GM23338 (cell line): ENCODE results near the gene CACNA2D3. TPM values are rescaled to one million over a fixed set of nuclear protein-coding genes. Genes with fewer than 3 reads are reported as not detected.
A peak's percentile ranks its signal among the peaks of the same experiment; 100 is the strongest.

ENCODE experiments used
- ATAC-seq: fragments of 200-7000 bp; cut with Tn5 transposase; 3 replicates; pipeline ENCODE4 v1.9.1; 2020
- DNase-seq: peaks from one replicate; pipeline ENCODE4 v3.0.0-alpha.2; 2015; ENCODE audit warnings: low spot score
- H2AFZ ChIP-seq: fragments of 200-600 bp; sonication (generic); 2 replicates; pipeline ENCODE4 v1.8.0; 2016; ENCODE audit warnings: antibody characterized with exemption, mild to moderate bottlenecking, moderate library complexity
- H3F3A ChIP-seq: fragments of 200-600 bp; sonication (generic); replicated peaks from 2 replicates; pipeline ENCODE4 v1.8.0; 2017; ENCODE audit warnings: antibody characterized with exemption, mixed run types, low read depth
- H3K27ac ChIP-seq: fragments of 200-600 bp; sonication (generic); 2 replicates; pipeline ENCODE4 v1.6.1; 2016; ENCODE audit warnings: low read depth
- H3K27me3 ChIP-seq: fragments of 200-600 bp; sonication (generic); 2 replicates; pipeline ENCODE4 v1.8.0; 2016; ENCODE audit warnings: mild to moderate bottlenecking, mixed run types, moderate library complexity; ENCODE audit not compliant: insufficient read depth
- H3K36me3 ChIP-seq: fragments of 200-600 bp; sonication (generic); 2 replicates; pipeline ENCODE4 v1.8.0; 2016; ENCODE audit warnings: mild to moderate bottlenecking; ENCODE audit not compliant: insufficient read depth
- H3K4me1 ChIP-seq: fragments of 200-600 bp; sonication (generic); 2 replicates; pipeline ENCODE4 v1.8.0; 2016; ENCODE audit warnings: mild to moderate bottlenecking, moderate library complexity; ENCODE audit not compliant: insufficient read depth
- H3K4me2 ChIP-seq: fragments of 200-600 bp; sonication (generic); 2 replicates; pipeline ENCODE4 v1.7.1; 2017; ENCODE audit warnings: mixed run types
- H3K4me3 ChIP-seq: fragments of 200-600 bp; sonication (generic); 2 replicates; pipeline ENCODE4 v1.6.1; 2016; ENCODE audit warnings: mixed run types
- H3K79me2 ChIP-seq: fragments of 200-600 bp; sonication (generic); replicated peaks from 2 replicates; pipeline ENCODE4 v1.8.0; 2017; ENCODE audit warnings: mild to moderate bottlenecking; ENCODE audit not compliant: insufficient read depth
- H3K9me2 ChIP-seq: fragments of 200-600 bp; sonication (generic); 2 replicates; pipeline ENCODE4 v1.8.0; 2017; ENCODE audit not compliant: insufficient read depth
- H4K20me1 ChIP-seq: fragments of 200-600 bp; sonication (generic); replicated peaks from 2 replicates; pipeline ENCODE4 v1.8.0; 2017; ENCODE audit warnings: mild to moderate bottlenecking; ENCODE audit not compliant: insufficient read depth
- H3K27ac Mint-ChIP-seq: 2 replicates; pipeline ENCODE4 v1.8.0; 2020; ENCODE audit warnings: inconsistent platforms, mild to moderate bottlenecking, moderate library complexity, mixed read lengths
- H3K27me3 Mint-ChIP-seq: 3 replicates; pipeline ENCODE4 v1.8.0; 2022; ENCODE audit warnings: low read depth, mild to moderate bottlenecking, moderate library complexity, mixed read lengths, inconsistent platforms; ENCODE audit not compliant: insufficient read depth, poor library complexity
- H3K36me3 Mint-ChIP-seq: 3 replicates; pipeline ENCODE4 v1.8.0; 2021; ENCODE audit warnings: low read depth, mild to moderate bottlenecking, inconsistent platforms, moderate library complexity, mixed read lengths
- H3K4me1 Mint-ChIP-seq: 3 replicates; pipeline ENCODE4 v1.8.0; 2020; ENCODE audit warnings: mild to moderate bottlenecking, inconsistent platforms, mixed read lengths
- H3K4me3 Mint-ChIP-seq: 3 replicates; pipeline ENCODE4 v1.8.0; 2021; ENCODE audit warnings: moderate library complexity, mild to moderate bottlenecking, inconsistent platforms, mixed read lengths
- H3K9me3 Mint-ChIP-seq: 3 replicates; pipeline ENCODE4 v1.8.0; 2020; ENCODE audit warnings: moderate library complexity, mild to moderate bottlenecking, inconsistent platforms, mixed read lengths
- CREB1 ChIP-seq: fragments of 250-450 bp; sonication (Bioruptor Pico); IDR thresholded peaks from 2 replicates; pipeline ENCODE4 v1.5.0; 2020; ENCODE audit warnings: low read depth, mild to moderate bottlenecking, moderate library complexity
- EZH2 ChIP-seq: fragments of 200-600 bp; sonication (generic); IDR thresholded peaks from one replicate; pipeline ENCODE4 v1.8.0; 2017; ENCODE audit warnings: antibody characterized with exemption, mild to moderate bottlenecking, low read depth; ENCODE audit not compliant: unreplicated experiment
- EZH2phosphoT487 ChIP-seq: fragments of 200-600 bp; sonication (generic); IDR thresholded peaks from one replicate; pipeline ENCODE4 v1.8.1; 2018; ENCODE audit warnings: antibody characterized with exemption; ENCODE audit not compliant: unreplicated experiment
- POLR2AphosphoS5 ChIP-seq: IDR thresholded peaks from 2 replicates; pipeline ENCODE4 v1.6.1; 2016; ENCODE audit warnings: antibody characterized with exemption, low read depth
- STAT1 ChIP-seq: IDR thresholded peaks from one replicate; pipeline ENCODE4 v1.6.1; 2016; ENCODE audit warnings: antibody characterized with exemption; ENCODE audit not compliant: unreplicated experiment
- ZNF114 ChIP-seq: fragments of 250-450 bp; sonication (Bioruptor Pico); IDR thresholded peaks from 2 replicates; pipeline ENCODE4 v1.5.0; 2020; ENCODE audit warnings: mild to moderate bottlenecking, moderate library complexity
- ZNF331 ChIP-seq: fragments of 250-450 bp; sonication (Bioruptor Pico); IDR thresholded peaks from 2 replicates; pipeline ENCODE4 v1.5.0; 2020; ENCODE audit warnings: low read depth, mild to moderate bottlenecking, moderate library complexity
- polyA plus RNA-seq: library from polyadenylated mRNA; unstranded; fragments of >200 nt; fragmentation: Nextera tagmentation; extraction: Ambion mirVana; gene quantifications from 2 replicates; pipeline ENCODE4 v1.2.1, GENCODE V29; 2016
- total RNA-seq: library from RNA; depleted of rRNA; stranded (reverse); fragments of >200 nt; shearing (Covaris generic); gene quantifications from 2 replicates; pipeline ENCODE4 v1.2.3, GENCODE V29; 2014
- TF ChIP-seq, protein P1 (sequence below): IDR thresholded peaks from one replicate; pipeline ENCODE4 v1.6.1; 2018; ENCODE audit warnings: antibody characterized with exemption; ENCODE audit not compliant: unreplicated experiment

CACNA2D3 gene
- total and polyA plus RNA-seq, 2 experiments from 2014 or later = 2.2 to 2.3 TPM

DNA sequence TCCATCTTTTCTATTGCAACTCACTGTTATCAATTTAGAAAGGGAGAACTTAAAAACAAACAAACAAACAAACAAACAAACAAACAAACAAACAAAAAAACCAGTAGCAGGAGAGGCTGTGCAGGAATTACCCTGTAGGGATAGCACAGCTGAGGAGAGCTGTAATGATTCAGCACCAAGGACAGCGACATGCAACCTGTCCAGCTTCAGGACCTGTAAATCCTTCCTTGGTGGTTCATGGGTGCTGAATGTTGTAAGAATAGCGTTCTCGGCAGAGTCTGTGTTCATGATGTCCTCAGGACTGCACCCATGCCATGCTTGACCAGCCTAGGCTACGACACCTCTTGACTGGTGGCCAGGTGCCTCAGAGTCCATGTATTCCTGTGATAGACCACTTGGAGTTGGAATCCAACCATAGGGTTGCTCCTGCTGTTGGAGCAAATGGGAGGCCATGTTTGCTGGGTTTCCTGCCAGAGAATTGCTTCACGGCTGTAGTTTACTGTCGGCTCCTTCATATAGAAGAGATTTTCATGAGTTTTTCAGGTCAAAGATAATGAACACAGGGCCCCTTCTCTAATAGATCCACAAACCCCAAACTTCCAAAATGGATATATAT, 65.9 kb downstream of the CACNA2D3 start (continued):
- TF ChIP-seq EZH2phosphoT487 (no peak), STAT1 (no peak), ZNF114 (0 out of 2 replicates have a peak, but pooled peaks have one; percentile 64), POLR2AphosphoS5 (no peak), CREB1 (CRISPR knock-in tag) (no peak), EZH2 (no peak)
- TF ChIP-seq, protein P1, sequence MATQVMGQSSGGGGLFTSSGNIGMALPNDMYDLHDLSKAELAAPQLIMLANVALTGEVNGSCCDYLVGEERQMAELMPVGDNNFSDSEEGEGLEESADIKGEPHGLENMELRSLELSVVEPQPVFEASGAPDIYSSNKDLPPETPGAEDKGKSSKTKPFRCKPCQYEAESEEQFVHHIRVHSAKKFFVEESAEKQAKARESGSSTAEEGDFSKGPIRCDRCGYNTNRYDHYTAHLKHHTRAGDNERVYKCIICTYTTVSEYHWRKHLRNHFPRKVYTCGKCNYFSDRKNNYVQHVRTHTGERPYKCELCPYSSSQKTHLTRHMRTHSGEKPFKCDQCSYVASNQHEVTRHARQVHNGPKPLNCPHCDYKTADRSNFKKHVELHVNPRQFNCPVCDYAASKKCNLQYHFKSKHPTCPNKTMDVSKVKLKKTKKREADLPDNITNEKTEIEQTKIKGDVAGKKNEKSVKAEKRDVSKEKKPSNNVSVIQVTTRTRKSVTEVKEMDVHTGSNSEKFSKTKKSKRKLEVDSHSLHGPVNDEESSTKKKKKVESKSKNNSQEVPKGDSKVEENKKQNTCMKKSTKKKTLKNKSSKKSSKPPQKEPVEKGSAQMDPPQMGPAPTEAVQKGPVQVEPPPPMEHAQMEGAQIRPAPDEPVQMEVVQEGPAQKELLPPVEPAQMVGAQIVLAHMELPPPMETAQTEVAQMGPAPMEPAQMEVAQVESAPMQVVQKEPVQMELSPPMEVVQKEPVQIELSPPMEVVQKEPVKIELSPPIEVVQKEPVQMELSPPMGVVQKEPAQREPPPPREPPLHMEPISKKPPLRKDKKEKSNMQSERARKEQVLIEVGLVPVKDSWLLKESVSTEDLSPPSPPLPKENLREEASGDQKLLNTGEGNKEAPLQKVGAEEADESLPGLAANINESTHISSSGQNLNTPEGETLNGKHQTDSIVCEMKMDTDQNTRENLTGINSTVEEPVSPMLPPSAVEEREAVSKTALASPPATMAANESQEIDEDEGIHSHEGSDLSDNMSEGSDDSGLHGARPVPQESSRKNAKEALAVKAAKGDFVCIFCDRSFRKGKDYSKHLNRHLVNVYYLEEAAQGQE = peak; percentile 96

DNA sequence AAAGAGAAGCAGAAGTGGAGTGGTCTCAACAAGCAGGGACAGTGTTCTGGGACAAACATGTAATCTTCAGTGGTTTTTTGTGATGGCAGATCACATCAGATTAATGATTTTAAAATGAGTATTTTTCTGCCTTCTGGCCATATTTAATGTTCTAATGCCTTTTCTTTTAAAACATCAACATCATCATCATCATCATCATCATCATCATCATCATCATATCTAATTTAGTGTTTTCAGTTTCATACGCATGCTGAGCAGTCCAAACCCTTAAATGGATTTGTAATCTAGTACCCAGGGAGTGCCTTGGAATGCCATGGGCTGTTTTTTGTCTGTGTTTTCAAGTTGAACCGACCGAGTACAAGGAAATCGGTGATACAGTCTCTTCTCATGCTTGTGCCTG, 68.9 kb downstream of the CACNA2D3 start:
- no peak overlapping the region for H2AFZ ChIP-seq
- no peak overlapping the region for H3K4me2 ChIP-seq
- peaks cover 23% of the 10 kb centered on the region for H3K4me1 Mint-ChIP-seq
- no peak for ATAC-seq
- H3K79me2 ChIP-seq = no peaks in the 10 kb centered on the region
- H3K27me3 Mint-ChIP-seq = peaks cover 14% of the 10 kb centered on the region
- H3K36me3 Mint-ChIP-seq = no peaks in the 10 kb centered on the region
- DNase-seq = no peak
- H3K9me3 Mint-ChIP-seq = no peaks in the 10 kb centered on the region; the same call in 2 of the 3 replicates
- H3K9me2 ChIP-seq = 0 out of 2 replicates have a peak, but pooled peaks cover 11% of the 10 kb centered on the region
- no peaks in the 10 kb centered on the region for H4K20me1 ChIP-seq
- no peak overlapping the region for H3K4me3 Mint-ChIP-seq
- H3K4me3 ChIP-seq = no peak overlapping the region
- peaks cover 19% of the 10 kb centered on the region for H3K4me1 ChIP-seq
- TF ChIP-seq EZH2 (no peak), ZNF331 (no peak), CREB1 (CRISPR knock-in tag) (no peak)
- TF ChIP-seq, protein P1 = no peak
- H3K27me3 ChIP-seq = no peaks in the 10 kb centered on the region
- H3K27ac ChIP-seq = no peak overlapping the region
- H3K36me3 ChIP-seq = no peaks in the 10 kb centered on the region
- H3F3A ChIP-seq = no peaks in the 10 kb centered on the region
- H3K27ac Mint-ChIP-seq = no peak overlapping the region
